Inflammatory macrophage (primary cell): Measurements from ENCODE around the gene ARNT2.

Source experiments
- DNase-seq, 2 donors: peaks; one replicate each; pipeline ENCODE4 v3.0.0-alpha.2; 2020 to 2022

Gene ARNT2

DNA sequence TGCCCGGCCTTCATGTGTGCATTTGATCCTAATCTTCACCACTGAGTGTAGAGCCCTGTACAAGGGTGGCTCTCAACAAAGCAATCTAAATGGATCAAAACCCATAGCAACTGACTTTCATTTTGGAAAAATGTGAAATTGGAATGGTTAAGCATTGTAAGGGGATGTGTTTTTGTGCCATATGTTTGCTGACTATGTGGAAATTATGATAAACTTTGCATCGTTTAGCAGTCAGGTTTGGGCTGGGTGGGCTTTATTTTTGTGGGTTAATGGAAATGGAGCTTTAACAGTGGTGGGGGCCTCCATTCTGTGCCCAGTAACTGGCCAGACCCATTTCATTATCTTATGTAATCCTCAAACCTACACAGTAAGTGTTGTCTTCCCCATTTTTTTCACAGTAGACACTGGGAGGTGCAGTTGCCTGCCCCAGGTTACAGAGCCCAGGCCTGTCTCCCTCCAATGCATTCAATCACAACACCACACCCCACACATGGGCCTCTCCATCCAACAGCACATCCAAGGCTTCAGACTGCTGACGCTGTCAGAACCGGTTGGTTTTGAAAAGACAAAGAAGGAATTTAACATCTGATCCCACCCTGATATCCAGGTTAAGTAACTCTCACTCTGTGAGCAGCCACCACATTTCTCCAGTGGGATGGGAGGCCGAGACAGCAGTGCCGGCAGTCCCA lies 154.6 kb downstream of the ARNT2 start:
- no peak for DNase-seq

DNA sequence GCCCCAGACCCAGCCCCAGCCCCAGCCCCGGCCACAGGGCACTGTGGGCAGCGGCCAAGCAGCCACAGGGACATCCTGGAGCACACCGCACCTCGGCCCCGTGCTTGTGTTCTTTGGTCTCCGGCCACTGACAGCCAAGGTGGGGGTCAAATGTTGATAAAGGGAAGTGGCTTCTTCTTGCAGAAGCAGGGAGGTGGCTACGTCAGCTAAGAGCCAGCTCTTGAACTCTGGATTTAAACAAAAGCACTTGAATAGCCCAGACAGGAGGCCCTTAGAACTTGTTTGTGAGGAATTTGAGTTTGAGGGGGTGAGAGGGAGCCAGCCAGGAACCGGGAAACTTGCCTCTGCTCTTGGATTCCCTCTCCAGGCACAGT lies 155.1 kb downstream of the ARNT2 start:
- DNase-seq: no peak

- no peak for DNase-seq
These were observed 155.6 kb downstream of the ARNT2 start for GRCh38 chr15:80559761-80560160.

DNA sequence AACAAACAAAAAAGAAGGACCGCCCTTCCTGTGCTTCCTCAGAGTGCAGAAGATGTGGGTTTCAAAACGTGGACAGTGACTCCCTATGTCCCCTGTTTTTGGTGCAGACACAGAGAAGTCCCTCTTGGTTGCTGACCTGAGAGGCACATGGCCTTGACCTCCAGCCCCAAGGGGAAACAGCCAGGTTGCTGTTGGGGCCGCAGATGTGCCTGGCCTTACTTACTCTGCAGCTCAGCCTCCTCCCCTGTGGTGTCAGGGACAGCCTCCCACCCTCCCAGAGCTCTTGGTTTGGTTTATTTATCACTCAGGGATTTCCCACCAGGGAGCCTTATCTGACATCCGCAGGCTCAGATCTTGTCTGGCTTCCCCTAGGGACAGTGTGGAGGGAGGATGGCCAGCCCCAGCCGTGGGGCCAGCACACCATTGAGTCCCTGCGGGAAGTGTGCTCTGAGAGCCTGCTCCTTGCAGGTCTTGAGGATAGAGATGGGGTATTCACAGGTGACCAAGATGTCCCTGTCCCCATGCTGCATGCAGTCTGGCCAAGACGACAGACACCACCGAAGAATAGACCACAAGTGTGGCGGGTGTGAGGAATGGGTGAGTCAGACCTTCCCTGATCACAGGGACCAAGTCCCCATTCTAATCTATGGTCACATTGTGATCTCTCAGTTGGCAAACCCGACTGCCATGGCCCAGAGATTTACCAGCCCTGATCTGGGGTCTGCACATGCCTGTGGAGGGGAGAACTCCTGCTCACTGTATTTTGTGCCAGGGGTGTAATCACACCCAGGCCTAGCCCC lies 156.6 kb downstream of the ARNT2 start:
- DNase-seq: no peak

DNA sequence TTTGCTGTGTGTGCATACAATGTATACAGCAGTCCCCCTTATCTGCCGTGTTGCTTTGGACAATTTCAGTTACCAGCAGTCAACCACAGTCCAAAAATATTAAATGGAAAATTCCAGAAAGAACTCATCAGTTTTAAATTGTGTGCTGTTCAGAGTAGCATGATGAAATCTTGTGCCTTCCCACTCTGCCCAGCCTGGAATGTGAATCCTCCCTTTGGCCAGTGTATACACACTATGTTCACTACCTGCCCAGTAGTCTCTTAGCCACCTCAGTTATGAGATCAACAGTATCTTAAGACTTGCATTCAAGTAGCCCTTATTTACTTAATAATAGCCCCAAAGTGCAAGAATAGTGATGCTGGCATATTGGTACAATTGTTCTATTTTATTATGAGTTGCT lies 157.3 kb downstream of the ARNT2 start:
- no peak for DNase-seq

DNA sequence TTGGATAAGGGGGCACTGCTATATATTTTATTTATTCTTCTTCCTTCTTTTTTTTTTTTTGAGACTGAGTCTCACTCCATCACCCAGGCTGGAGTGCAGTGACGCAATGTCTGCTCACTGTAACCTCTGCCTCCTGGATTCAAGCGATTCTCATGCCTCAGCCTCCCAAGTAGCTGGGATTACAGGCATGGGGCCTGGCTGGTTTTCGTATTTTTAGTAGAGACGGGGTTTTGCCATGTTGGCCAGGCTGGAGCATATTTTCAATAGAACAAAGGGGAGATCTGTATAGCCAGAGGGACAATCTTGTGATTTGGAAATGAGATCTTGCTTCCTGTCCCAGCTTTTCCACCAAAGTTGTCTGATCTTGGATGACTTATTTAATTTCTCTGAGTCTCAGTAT lies 157.9 kb downstream of the ARNT2 start:
- no peak for DNase-seq

- no peak for DNase-seq
These were observed 158.7 kb downstream of the ARNT2 start for GRCh38 chr15:80562846-80563245.

DNA sequence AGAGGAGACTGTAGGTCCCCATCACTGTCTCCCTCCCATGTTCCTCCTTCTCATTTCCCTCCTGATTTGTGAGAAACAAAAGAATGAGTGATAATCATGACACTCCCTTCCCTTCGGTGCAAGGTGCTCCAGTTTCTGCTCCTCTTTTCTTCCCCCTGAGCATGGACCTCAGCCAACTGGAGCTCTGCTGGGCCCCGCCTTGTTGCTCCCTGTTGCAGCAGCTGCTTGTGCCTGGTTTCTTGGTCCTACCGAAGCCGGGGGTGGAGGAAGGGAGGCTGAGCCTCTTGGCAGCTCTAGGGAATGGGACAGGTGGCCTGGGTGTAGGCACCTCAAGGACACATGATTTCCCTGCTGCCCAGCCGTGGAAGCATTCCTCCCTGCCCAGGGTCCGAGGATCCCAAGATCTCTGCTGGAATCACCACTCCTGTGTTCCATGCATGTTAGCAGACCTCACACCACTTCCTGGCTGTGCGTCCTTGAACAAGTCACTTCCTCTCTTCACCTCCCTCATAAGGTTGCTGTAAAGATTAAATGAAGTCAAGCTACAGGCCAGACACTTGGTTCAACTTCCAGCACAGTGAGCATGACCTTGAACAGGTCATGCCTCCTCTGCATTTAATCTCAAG lies 159.3 kb downstream of the ARNT2 start:
- DNase-seq: no peak

DNA sequence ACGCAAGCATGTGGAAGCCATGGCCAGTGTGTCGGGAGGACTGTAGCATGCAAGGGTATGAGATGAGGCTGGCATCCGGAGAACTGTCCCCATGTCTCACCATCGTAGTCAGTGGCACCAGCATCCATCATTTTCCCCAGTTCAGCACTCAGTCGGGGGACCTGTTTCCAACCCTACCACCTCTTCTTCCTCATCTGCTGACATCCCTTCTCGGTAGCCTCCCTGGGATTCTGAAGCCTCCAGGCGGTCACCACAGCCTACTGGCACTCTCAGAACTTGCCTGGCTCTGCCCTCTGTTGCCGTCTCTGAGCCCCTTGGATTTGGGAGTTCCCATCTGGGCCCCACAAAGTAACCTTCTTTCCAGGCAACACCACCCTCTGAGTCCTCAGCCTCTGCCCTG lies 159.9 kb downstream of the ARNT2 start:
- no peak for DNase-seq

DNA sequence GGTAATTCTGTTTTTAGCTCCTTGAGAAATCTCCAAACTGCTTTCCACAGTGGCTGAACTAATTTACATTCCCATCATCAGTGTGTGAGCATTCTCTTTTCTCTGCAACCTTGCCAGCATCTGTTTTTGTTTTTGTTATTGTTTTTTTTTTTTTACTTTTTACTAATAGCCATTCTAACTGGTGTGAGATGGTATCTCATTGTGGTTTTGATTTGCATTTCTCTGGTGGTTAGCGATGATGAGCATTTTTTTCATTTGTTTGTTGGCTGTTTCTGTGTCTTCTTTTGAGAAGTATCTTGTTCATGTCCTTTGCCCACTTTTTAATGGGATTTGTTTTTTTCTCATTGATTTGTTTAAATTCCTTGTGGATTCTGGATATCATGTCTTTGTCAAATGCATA lies 161.2 kb downstream of the ARNT2 start:
- no peak for DNase-seq

GRCh38 chr15:80565988-80566387 lies 161.8 kb downstream of the ARNT2 start:
- DNase-seq: no peak

DNA sequence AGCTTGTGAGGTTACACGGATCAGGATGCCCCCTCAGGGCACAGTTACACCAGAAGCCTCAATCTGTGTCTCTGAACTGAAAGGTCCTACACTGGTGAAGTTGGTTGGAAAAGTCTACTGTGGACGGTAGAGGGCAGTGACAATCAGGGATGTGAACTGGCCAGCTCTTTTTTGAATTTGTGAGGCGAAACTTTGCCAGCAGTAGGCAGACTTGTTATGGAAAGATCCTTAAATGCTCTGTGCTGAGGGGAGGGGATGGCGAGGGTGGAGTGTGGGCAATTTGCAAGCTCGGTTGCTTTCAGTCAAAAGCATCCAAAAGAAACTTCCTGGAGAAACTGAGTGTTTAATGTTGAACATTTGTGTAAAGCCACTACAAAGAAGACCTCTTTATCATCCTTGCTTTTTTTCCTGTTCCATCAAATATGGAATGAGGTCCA lies 163.6 kb downstream of the ARNT2 start:
- DNase-seq: peak; percentile 56 to 76

- no peak for DNase-seq
These were observed 164.1 kb downstream of the ARNT2 start for GRCh38 chr15:80568298-80568697.

DNA sequence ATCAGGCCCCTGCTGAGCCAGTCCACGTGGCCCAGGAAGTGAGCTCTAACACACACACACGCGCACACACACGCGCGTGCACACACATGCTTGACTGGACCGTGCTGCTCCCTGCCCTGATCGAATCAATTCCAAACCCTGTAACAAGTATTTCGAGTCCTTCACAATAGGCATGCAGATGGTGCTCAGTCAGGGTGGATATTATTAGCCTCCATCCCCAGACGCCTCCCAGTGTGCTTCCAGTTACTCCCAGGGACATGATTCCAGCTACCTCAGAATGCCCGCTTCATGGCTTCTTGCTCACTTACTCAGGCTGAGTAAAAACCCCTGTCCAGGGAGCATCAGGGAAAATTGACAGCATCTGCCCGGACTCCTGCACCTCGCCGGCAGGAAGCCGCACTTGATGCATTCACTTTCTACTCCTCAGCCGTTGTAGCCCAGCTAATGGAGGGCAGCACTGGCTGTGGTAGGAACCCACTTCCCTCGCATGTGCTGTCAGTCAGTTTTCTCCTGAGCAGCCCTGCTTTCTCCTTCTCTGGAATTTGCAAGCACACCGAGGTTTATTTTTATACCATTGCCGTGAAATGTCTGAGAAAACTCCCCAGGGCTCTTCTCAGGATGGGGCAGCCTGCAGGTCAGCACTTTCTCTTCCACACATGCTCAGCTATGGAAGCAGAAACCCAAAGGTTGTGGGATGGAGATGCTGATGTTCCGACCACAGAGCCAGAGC lies 164.9 kb downstream of the ARNT2 start:
- DNase-seq: no peak

DNA sequence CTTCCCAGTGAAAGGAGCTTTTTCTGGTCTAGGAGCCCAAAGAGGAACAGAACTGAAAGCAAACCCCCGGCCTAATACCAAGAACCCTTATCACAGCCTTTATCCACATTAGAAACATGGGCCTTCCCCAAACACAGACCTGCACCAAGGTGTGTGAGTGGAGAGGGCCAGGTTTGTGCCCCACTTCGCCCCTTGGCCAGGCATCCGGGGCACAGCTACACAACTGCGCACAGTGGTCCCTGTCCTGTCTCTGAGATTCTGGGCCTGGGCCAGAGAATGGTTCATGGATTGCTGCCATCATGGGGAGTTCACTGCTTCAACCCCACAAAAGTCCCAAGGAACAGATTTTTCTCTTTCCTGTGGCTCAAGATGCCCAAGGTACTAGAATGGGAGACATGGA lies 165.5 kb downstream of the ARNT2 start:
- DNase-seq: no peak

DNA sequence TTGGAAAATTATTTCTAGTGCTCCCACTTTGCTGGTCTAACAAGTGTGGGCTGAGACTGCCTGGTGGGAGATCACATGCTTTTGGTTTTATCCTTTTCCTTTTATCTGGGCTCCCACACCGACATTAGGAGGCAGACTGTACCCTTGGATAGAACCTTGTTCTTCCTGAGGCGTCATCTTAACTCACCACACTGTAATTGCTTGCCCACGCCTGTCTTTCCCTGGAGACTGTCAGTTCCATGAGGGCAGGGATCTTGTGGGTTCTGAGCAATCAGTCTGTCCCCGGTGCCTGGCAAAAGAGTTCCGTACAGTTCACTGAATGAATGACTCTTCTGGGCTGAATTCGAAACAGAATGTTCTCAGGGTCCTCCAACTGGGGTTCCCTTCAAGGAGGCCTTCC lies 166.4 kb downstream of the ARNT2 start:
- DNase-seq: no peak

GRCh38 chr15:80572337-80572736 lies 168.2 kb downstream of the ARNT2 start:
- DNase-seq: no peak

DNA sequence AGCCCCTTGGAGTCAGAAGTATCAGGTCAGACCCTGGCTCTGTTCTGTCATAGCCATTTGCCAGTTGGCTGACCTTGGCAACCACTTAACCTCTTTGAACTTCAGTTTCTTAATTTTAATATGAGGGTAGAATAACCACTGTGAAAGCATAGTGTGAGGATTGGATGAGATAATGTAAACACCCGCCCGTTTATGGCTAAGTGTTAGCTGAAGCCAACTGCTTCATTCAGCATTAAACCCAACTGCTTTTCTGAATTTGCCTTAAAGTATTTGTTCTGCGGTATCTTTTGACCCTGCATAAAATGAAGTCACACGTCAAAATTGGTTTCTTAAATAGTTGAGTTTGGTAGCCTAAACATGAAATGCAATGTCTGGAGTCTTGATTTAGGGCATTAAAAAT lies 169.4 kb downstream of the ARNT2 start:
- DNase-seq: no peak

DNA sequence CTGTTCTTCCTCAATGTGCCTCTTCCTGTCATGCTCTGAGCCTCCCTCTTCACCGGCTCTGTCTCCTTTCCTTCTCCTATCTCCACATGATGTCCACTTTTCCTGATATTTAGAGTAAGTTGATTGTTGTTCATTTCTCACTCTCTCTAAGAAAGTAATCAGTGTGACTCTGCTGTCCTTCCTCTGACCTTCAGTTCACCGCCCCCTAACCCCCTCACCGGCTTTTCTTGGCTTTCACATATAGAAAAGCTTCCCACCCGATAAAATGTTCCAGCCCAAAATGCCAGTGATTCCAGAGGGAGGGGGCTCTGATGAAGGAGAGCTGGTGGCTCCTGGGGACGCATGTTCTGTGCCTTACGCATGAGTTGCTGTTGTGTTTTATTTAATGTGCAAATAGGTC lies 170.4 kb downstream of the ARNT2 start:
- no peak for DNase-seq

DNA sequence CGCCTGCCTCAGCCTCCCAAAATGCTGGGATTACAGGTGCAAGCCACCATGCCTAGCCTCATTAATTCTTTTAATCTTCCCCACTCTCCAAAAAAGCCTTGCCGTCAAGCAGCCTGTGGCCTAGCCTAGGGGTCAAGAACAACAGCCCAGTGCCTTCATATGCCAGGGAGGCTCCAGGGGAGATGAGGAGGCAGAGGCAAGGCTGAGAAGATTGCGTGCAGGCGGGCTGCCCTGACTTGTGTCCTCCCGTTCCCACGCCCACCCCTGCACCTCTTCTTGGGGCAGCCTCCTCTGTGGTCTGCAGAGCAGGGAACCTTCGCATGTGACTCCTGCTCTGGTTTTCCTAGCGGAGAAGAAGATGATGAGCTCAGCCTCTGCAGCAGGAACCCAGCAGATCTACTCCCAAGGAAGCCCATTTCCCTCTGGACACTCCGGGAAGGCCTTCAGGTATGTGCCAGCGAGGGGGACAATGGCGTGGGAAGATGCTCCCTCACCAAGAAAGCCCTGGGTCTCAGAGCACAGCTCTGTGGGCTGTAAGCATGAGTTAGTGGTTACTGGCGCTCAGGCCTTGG lies 172.4 kb downstream of the ARNT2 start:
- DNase-seq: no peak

- DNase-seq: no peak
These were observed 173.5 kb downstream of the ARNT2 start for GRCh38 chr15:80577552-80578205.

GRCh38 chr15:80578206-80578595 lies 174.0 kb downstream of the ARNT2 start:
- no peak for DNase-seq
